Stimulated activated CD4-positive, alpha-beta T cell treated with anti-CD3 and anti-CD28 coated beads, Interleukin-4, amount 100 ng/mL, for 24 hours (primary cell): ENCODE results near the gene CLIC1.

Source experiments
- DNase-seq: peaks from one replicate; pipeline ENCODE4 v3.0.0-alpha.2; 2020

The CLIC1 gene

GRCh38 chr6:31737991-31738979 lies 2.0 kb upstream of the CLIC1 start:
- peak; percentile 62 for DNase-seq

- no peak for DNase-seq
Measured at GRCh38 chr6:31737315-31737990, 1.1 kb upstream of the CLIC1 start.

GRCh38 chr6:31736768-31737314 lies 511 bp upstream of the CLIC1 start:
- DNase-seq = no peak

GRCh38 chr6:31734821-31735406 lies 1.4 kb downstream of the CLIC1 start:
- DNase-seq = peak; percentile 62

- no peak for DNase-seq
Measured at GRCh38 chr6:31734247-31734820, 2.0 kb downstream of the CLIC1 start.

GRCh38 chr6:31733734-31734133 lies 2.6 kb downstream of the CLIC1 start:
- DNase-seq = no peak

GRCh38 chr6:31732029-31732428 lies 4.3 kb downstream of the CLIC1 start:
- DNase-seq = no peak

GRCh38 chr6:31730631-31731086 lies 5.7 kb downstream of the CLIC1 start:
- no peak for DNase-seq

- DNase-seq = peak; percentile 56
Measured at GRCh38 chr6:31729979-31730630, 6.2 kb downstream of the CLIC1 start.

- peak; percentile 80 for DNase-seq
Measured at GRCh38 chr6:31729515-31729978, 6.8 kb downstream of the CLIC1 start.

GRCh38 chr6:31728767-31729514 lies 7.4 kb downstream of the CLIC1 start, which contains the start of gene DDAH2:
Gene DDAH2, minus strand, starts transcription at chr6:31729299. Its CDS starts 138 bp downstream, at chr6:31729161.
- DNase-seq = no peak

GRCh38 chr6:31727717-31728671 lies 8.3 kb downstream of the CLIC1 start:
- DNase-seq = no peak

GRCh38 chr6:31727034-31727716 lies 9.2 kb downstream of the CLIC1 start:
- DNase-seq = no peak

- DNase-seq = no peak
Measured at GRCh38 chr6:31725502-31726350, 10.6 kb downstream of the CLIC1 start.

- DNase-seq = no peak
Measured at GRCh38 chr6:31723980-31724691, 12.2 kb downstream of the CLIC1 start.

- DNase-seq = no peak
Measured at GRCh38 chr6:31723245-31723979, 12.9 kb downstream of the CLIC1 start, which contains the start of gene MPIG6B. Gene MPIG6B, plus strand, starts transcription at chr6:31723373. Its CDS starts 11 bp downstream, at chr6:31723384.

- DNase-seq = no peak
Measured at GRCh38 chr6:31722173-31722572, 14.2 kb downstream of the CLIC1 start.
